Skeletal muscle satellite cell (primary cell): ENCODE data around the gene KIF18B.

ENCODE experiments used
- H3K27me3 ChIP-seq: 2 replicates; pipeline ENCODE4 v1.7.0; 2013; ENCODE audit warnings: low read length; ENCODE audit not compliant: control insufficient read depth, insufficient read depth
- H3K36me3 ChIP-seq: 2 replicates; pipeline ENCODE4 v1.7.0; 2013; ENCODE audit warnings: mild to moderate bottlenecking, control low read depth, low read length; ENCODE audit not compliant: insufficient read depth
- H3K4me1 ChIP-seq: 2 replicates; pipeline ENCODE4 v1.7.0; 2013; ENCODE audit warnings: low read length; ENCODE audit not compliant: control insufficient read depth, insufficient read depth
- H3K4me2 ChIP-seq: 2 replicates; pipeline ENCODE4 v1.7.0; 2013; ENCODE audit warnings: mild to moderate bottlenecking, low read length
- H3K4me3 ChIP-seq: 2 replicates; pipeline ENCODE4 v1.7.0; 2013; ENCODE audit warnings: low read length
- H3K9ac ChIP-seq: 2 replicates; pipeline ENCODE4 v1.7.0; 2013; ENCODE audit warnings: mild to moderate bottlenecking, low read depth, low read length, moderate library complexity
- H3K9me3 ChIP-seq: replicated peaks from 2 replicates; pipeline ENCODE4 v1.7.0; 2013; ENCODE audit warnings: mild to moderate bottlenecking, control low read depth, low read length

The KIF18B gene

GRCh38 chr17:44979426-44979995 is 31.9 kb upstream of the KIF18B start:
- peaks cover 17% of the 10 kb centered on the region for H3K4me1 ChIP-seq
- H3K4me3 ChIP-seq = no peak overlapping the region
- peaks cover 22% of the 10 kb centered on the region for H3K27me3 ChIP-seq
- H3K9ac ChIP-seq = no peak overlapping the region
- H3K9me3 ChIP-seq = no peaks in the 10 kb centered on the region
- H3K36me3 ChIP-seq = no peaks in the 10 kb centered on the region
- no peak overlapping the region for H3K4me2 ChIP-seq

GRCh38 chr17:44978807-44979206 is 31.2 kb upstream of the KIF18B start:
- no peak overlapping the region for H3K9ac ChIP-seq
- H3K4me1 ChIP-seq = peaks cover 17% of the 10 kb centered on the region
- peaks cover 22% of the 10 kb centered on the region for H3K27me3 ChIP-seq
- no peaks in the 10 kb centered on the region for H3K9me3 ChIP-seq
- no peaks in the 10 kb centered on the region for H3K36me3 ChIP-seq
- no peak overlapping the region for H3K4me3 ChIP-seq
- no peak overlapping the region for H3K4me2 ChIP-seq

- Histone ChIP-seq H3K36me3 (no peaks in the 10 kb centered on the region), H3K27me3 (peaks cover 22% of the 10 kb centered on the region), H3K9me3 (no peaks in the 10 kb centered on the region), H3K4me1 (peaks cover 20% of the 10 kb centered on the region), H3K4me3 (no peak overlapping the region), H3K4me2 (no peak overlapping the region), H3K9ac (no peak overlapping the region)
These were observed 30.4 kb upstream of the KIF18B start for GRCh38 chr17:44977814-44978550.

- no peak overlapping the region for H3K9ac ChIP-seq
- H3K4me3 ChIP-seq = no peak overlapping the region
- H3K27me3 ChIP-seq = peaks cover 22% of the 10 kb centered on the region
- no peak overlapping the region for H3K4me2 ChIP-seq
- no peaks in the 10 kb centered on the region for H3K36me3 ChIP-seq
- no peaks in the 10 kb centered on the region for H3K9me3 ChIP-seq
- peaks cover 29% of the 10 kb centered on the region for H3K4me1 ChIP-seq
These were observed 29.5 kb upstream of the KIF18B start for GRCh38 chr17:44977065-44977464.

GRCh38 chr17:44976206-44976605 is 28.6 kb upstream of the KIF18B start:
- peaks cover 22% of the 10 kb centered on the region for H3K27me3 ChIP-seq

GRCh38 chr17:44972953-44973352 is 25.4 kb upstream of the KIF18B start:
- Histone ChIP-seq H3K4me3 (no peak overlapping the region), H3K9me3 (no peaks in the 10 kb centered on the region), H3K4me2 (peak overlapping the region; percentile 38), H3K9ac (no peak overlapping the region), H3K27me3 (peaks cover 7% of the 10 kb centered on the region), H3K36me3 (no peaks in the 10 kb centered on the region), H3K4me1 (peaks cover 31% of the 10 kb centered on the region)

More at GRCh38 chr17:44976206-44976605, 28.6 kb upstream of the KIF18B start:
- Histone ChIP-seq H3K4me1 (peaks cover 27% of the 10 kb centered on the region), H3K4me3 (no peak overlapping the region), H3K36me3 (no peaks in the 10 kb centered on the region), H3K4me2 (no peak overlapping the region), H3K9ac (no peak overlapping the region), H3K9me3 (no peaks in the 10 kb centered on the region)

GRCh38 chr17:44971776-44972483 is 24.4 kb upstream of the KIF18B start:
- Histone ChIP-seq H3K4me3 (peak overlapping the region; percentile 5), H3K4me1 (peaks cover 40% of the 10 kb centered on the region), H3K9ac (no peak overlapping the region), H3K9me3 (no peaks in the 10 kb centered on the region), H3K36me3 (no peaks in the 10 kb centered on the region), H3K27me3 (peaks cover 10% of the 10 kb centered on the region), H3K4me2 (peak overlapping the region; percentile 38)

GRCh38 chr17:44970136-44970741 is 22.7 kb upstream of the KIF18B start:
- Histone ChIP-seq H3K27me3 (peaks cover 23% of the 10 kb centered on the region), H3K4me3 (peak overlapping the region; percentile 75)

GRCh38 chr17:44969144-44969780 is 21.7 kb upstream of the KIF18B start:
- peaks cover 43% of the 10 kb centered on the region for H3K4me1 ChIP-seq
- no peak overlapping the region for H3K4me3 ChIP-seq
- H3K9me3 ChIP-seq = no peaks in the 10 kb centered on the region
- H3K4me2 ChIP-seq = no peak overlapping the region
- H3K27me3 ChIP-seq = peaks cover 23% of the 10 kb centered on the region
- H3K9ac ChIP-seq = no peak overlapping the region
- H3K36me3 ChIP-seq = no peaks in the 10 kb centered on the region

More at GRCh38 chr17:44970136-44970741, 22.7 kb upstream of the KIF18B start:
- H3K4me1 ChIP-seq = peaks cover 43% of the 10 kb centered on the region
- no peaks in the 10 kb centered on the region for H3K9me3 ChIP-seq
- peak overlapping the region; percentile 67 for H3K9ac ChIP-seq
- H3K4me2 ChIP-seq = peak overlapping the region; percentile 93
- H3K36me3 ChIP-seq = no peaks in the 10 kb centered on the region

- Histone ChIP-seq H3K9me3 (no peaks in the 10 kb centered on the region), H3K4me1 (peaks cover 43% of the 10 kb centered on the region), H3K27me3 (peaks cover 23% of the 10 kb centered on the region), H3K4me2 (peak within 1 kb of the TSS; percentile 89), H3K9ac (peak within 1 kb of the TSS; percentile 28), H3K36me3 (no peaks in the 10 kb centered on the region), H3K4me3 (peak within 1 kb of the TSS; percentile 66)
These were observed 20.9 kb upstream of the KIF18B start, which contains the start of gene C1QL1 for GRCh38 chr17:44968225-44969143. Gene C1QL1 (minus strand): TSS chr17:44968303. CDS start chr17:44968048, 255 bp downstream.
